ENCODE measurements around the gene MMP28. TPM values are rescaled to one million over a fixed set of nuclear protein-coding genes. Genes with fewer than 3 reads are reported as not detected.

Gene MMP28
- total RNA-seq, 1 experiment from 2014 or later: not detected

DNA sequence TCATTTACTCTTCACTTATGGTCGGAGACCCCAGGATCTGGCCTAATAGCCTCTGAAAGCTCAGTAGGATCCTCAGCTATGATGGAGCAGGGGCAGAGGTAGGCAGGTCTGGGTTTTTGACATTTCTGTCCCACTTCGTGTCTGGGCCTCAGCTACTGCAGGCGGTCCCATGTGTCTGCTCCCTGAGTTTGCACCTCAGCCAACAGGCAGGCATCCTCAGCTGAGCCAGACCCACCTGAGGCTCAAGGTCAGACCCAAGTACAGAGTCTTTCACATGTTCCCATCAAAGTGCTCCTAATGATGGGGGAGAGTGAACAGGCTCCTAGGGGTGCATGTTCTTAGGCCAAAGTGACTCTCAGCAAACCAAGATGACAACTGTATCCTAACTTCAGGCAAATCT is 66.9 kb downstream of the MMP28 start:
- H3T11ph ChIP-seq (ENCODE audit: low read length): no peak overlapping the region
- no peak overlapping the region; a peak in 1 of 7 replicates for H3K27ac Mint-ChIP-seq
- H3K4me1 ChIP-seq (ENCODE audit: insufficient read depth, low read length): peaks cover 3% of the 10 kb centered on the region; the same call in 1 of the 2 replicates
- H3K27me3 Mint-ChIP-seq (ENCODE audit: low read depth): peaks cover 20% of the 10 kb centered on the region
- no peaks in the 10 kb centered on the region for H3K79me1 ChIP-seq (ENCODE audit: insufficient read depth, low read depth, low read length, poor library complexity, severe bottlenecking)
- H4K5ac ChIP-seq (ENCODE audit: insufficient read length, low read depth, low read length): no peak overlapping the region
- no peaks in the 10 kb centered on the region for H3K27me3 ChIP-seq (ENCODE audit: insufficient read depth, low read length)
- no peak overlapping the region for H3K56ac ChIP-seq (ENCODE audit: insufficient read length, low read depth, low read length)
- TF ChIP-seq, protein P1, sequence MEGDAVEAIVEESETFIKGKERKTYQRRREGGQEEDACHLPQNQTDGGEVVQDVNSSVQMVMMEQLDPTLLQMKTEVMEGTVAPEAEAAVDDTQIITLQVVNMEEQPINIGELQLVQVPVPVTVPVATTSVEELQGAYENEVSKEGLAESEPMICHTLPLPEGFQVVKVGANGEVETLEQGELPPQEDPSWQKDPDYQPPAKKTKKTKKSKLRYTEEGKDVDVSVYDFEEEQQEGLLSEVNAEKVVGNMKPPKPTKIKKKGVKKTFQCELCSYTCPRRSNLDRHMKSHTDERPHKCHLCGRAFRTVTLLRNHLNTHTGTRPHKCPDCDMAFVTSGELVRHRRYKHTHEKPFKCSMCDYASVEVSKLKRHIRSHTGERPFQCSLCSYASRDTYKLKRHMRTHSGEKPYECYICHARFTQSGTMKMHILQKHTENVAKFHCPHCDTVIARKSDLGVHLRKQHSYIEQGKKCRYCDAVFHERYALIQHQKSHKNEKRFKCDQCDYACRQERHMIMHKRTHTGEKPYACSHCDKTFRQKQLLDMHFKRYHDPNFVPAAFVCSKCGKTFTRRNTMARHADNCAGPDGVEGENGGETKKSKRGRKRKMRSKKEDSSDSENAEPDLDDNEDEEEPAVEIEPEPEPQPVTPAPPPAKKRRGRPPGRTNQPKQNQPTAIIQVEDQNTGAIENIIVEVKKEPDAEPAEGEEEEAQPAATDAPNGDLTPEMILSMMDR (conservative IDR thresholded peaks at IDR 0.05): no peak
- H2BK120ac ChIP-seq (ENCODE audit: low read depth, low read length, poor library complexity, severe bottlenecking): no peak overlapping the region
- no peak overlapping the region for H3K4me2 ChIP-seq (ENCODE audit: insufficient read depth, insufficient read length, low read length)
- H2AK5ac ChIP-seq (ENCODE audit: insufficient read length, low read length): no peak overlapping the region
- H3K9ac ChIP-seq (ENCODE audit: extremely low read depth, insufficient read length, low read length): no peak overlapping the region
- H4K8ac ChIP-seq (replicated peaks; ENCODE audit: insufficient read length, low read depth, low read length): no peak overlapping the region
- no peaks in the 10 kb centered on the region for H3K79me2 ChIP-seq (ENCODE audit: insufficient read depth, low read length)
- peaks cover 6% of the 10 kb centered on the region for H3K23me2 ChIP-seq (ENCODE audit: insufficient read length, low read depth, low read length, poor library complexity, severe bottlenecking)
- H2BK15ac ChIP-seq (ENCODE audit: low read depth, low read length): no peak overlapping the region
- H4K91ac ChIP-seq (ENCODE audit: insufficient read length, low read depth, low read length): no peak overlapping the region
- no peak overlapping the region for H3K4me3 Mint-ChIP-seq
- H3K27ac ChIP-seq (ENCODE audit: insufficient read length, low read depth, low read length): no peak overlapping the region
- H3K18ac ChIP-seq (ENCODE audit: insufficient read length, low read depth, low read length): no peak overlapping the region
- no peak overlapping the region for H2BK20ac ChIP-seq (ENCODE audit: low read depth, low read length, poor library complexity, severe bottlenecking)
- H2AFZ ChIP-seq (ENCODE audit: low read length): no peak overlapping the region
- H4K20me1 ChIP-seq (ENCODE audit: control insufficient read depth, insufficient read depth, insufficient read length): no peaks in the 10 kb centered on the region
- no peaks in the 10 kb centered on the region for H3K9me3 ChIP-seq (ENCODE audit: control insufficient read depth, low read depth, low read length)
- H2BK12ac ChIP-seq (ENCODE audit: insufficient read length, low read depth, low read length): no peak overlapping the region
- no peak overlapping the region for H3K23ac ChIP-seq (ENCODE audit: insufficient read length, low read depth, low read length)
- no peak overlapping the region for H3K4ac ChIP-seq (ENCODE audit: low read depth, low read length)
- WGBS (ENCODE audit: extremely low coverage, insufficient read length, low lambda C conversion rate): no CpG with 5 or more reads among the region's 3 CpGs
- H2BK5ac ChIP-seq (ENCODE audit: insufficient read length, low read length): no peak overlapping the region
- no peak for DNase-seq
- no peak overlapping the region for H3K14ac ChIP-seq (ENCODE audit: insufficient read depth, low read length)
- peaks cover 7 to 25% (median 24%) of the 10 kb centered on the region in 3 experiments; a peak in 6 of 7 replicates for H3K36me3 Mint-ChIP-seq (ENCODE audit: insufficient read depth in 1 of 3, low read depth in 3 of 3)
- peaks cover 40 to 52% of the 10 kb centered on the region in 2 experiments for H3K4me1 Mint-ChIP-seq
- no peaks in the 10 kb centered on the region for H3K9me3 Mint-ChIP-seq

Measured in H9 (cell line).